ENCODE data around the gene NRAP.
A peak's percentile ranks its signal among the peaks of the same experiment; 100 is the strongest.

The NRAP gene

GRCh38 chr10:113620936-113621335 is 42.9 kb downstream of the NRAP start:
- ChIA-PET POLR2A (no interaction called here), CTCF (no interaction called here)
- TF ChIP-seq SUZ12 (IDR thresholded peaks at IDR 0.05) (no peak), CTBP1 (IDR thresholded peaks at IDR 0.05; ENCODE audit: borderline replicate concordance) (no peak), LEF1 (IDR thresholded peaks at IDR 0.05; ENCODE audit: borderline replicate concordance) (no peak), ARNT (IDR thresholded peaks at IDR 0.05) (no peak)
- no peak for DNase-seq (ENCODE audit: extremely low spot score)

- ChIA-PET POLR2A (interaction anchor here (1.0 kb wide), 1 partner anchor 13 kb away, joined by 3 read pairs; no protein-coding TSS in a partner anchor), CTCF (no interaction called here)
- TF ChIP-seq FOXA1 (IDR thresholded peaks at IDR 0.05) (no peak), FOXM1 (IDR thresholded peaks at IDR 0.05; ENCODE audit: borderline replicate concordance) (no peak), BHLHE40 (IDR thresholded peaks at IDR 0.05; ENCODE audit: borderline replicate concordance) (no peak), TARDBP (IDR thresholded peaks at IDR 0.05) (no peak), L3MBTL2 (conservative IDR thresholded peaks at IDR 0.05) (no peak), CTBP1 (IDR thresholded peaks at IDR 0.05; ENCODE audit: borderline replicate concordance) (no peak), PKNOX1 (IDR thresholded peaks at IDR 0.05) (no peak)
- DNase-seq (ENCODE audit: extremely low spot score), result no peak
Observed at GRCh38 chr10:113620511-113620910, 43.3 kb downstream of the NRAP start.

- POLR2A ChIA-PET, result no interaction called here
- TF ChIP-seq SUZ12 (IDR thresholded peaks at IDR 0.05) (no peak), ARNT (IDR thresholded peaks at IDR 0.05) (no peak), LEF1 (IDR thresholded peaks at IDR 0.05; ENCODE audit: borderline replicate concordance) (no peak), CTBP1 (IDR thresholded peaks at IDR 0.05; ENCODE audit: borderline replicate concordance) (no peak), NFRKB (IDR thresholded peaks at IDR 0.05) (no peak), HDGF (IDR thresholded peaks at IDR 0.05; ENCODE audit: borderline replicate concordance) (no peak), TARDBP (IDR thresholded peaks at IDR 0.05) (no peak), FOXM1 (IDR thresholded peaks at IDR 0.05; ENCODE audit: borderline replicate concordance) (no peak), BHLHE40 (IDR thresholded peaks at IDR 0.05; ENCODE audit: borderline replicate concordance) (no peak), FOXK2 (IDR thresholded peaks at IDR 0.05) (no peak), PKNOX1 (IDR thresholded peaks at IDR 0.05) (no peak), SP1 (IDR thresholded peaks at IDR 0.05) (no peak), L3MBTL2 (conservative IDR thresholded peaks at IDR 0.05) (no peak), ZNF384 (IDR thresholded peaks at IDR 0.05) (no peak), FOXA1 (IDR thresholded peaks at IDR 0.05) (no peak), ELF4 (IDR thresholded peaks at IDR 0.05) (no peak)
- CTCF ChIA-PET, result no interaction called here
- no peak for DNase-seq (ENCODE audit: extremely low spot score)
Observed at GRCh38 chr10:113619401-113619800, 44.4 kb downstream of the NRAP start.

- TF ChIP-seq NFRKB (IDR thresholded peaks at IDR 0.05) (no peak), ZNF384 (IDR thresholded peaks at IDR 0.05) (no peak), CTBP1 (IDR thresholded peaks at IDR 0.05; ENCODE audit: borderline replicate concordance) (no peak), TARDBP (IDR thresholded peaks at IDR 0.05) (no peak), SUZ12 (IDR thresholded peaks at IDR 0.05) (no peak), FOXA1 (IDR thresholded peaks at IDR 0.05) (no peak), HDGF (IDR thresholded peaks at IDR 0.05; ENCODE audit: borderline replicate concordance) (no peak)
- ChIA-PET CTCF (no interaction called here), POLR2A (no interaction called here)
- no peak for DNase-seq (ENCODE audit: extremely low spot score)
Observed at GRCh38 chr10:113618338-113618737, 45.5 kb downstream of the NRAP start.

- ChIA-PET POLR2A (no interaction called here), CTCF (interaction anchor here (0.9 to 2.7 kb wide), 4 partner anchors 9 to 35 kb away, joined by 3 to 10 read pairs (median 4); no protein-coding TSS in a partner anchor)
- TF ChIP-seq HDGF (IDR thresholded peaks at IDR 0.05; ENCODE audit: borderline replicate concordance) (no peak), FOXA1 (IDR thresholded peaks at IDR 0.05) (no peak), ZNF384 (IDR thresholded peaks at IDR 0.05) (no peak), SUZ12 (IDR thresholded peaks at IDR 0.05) (no peak), FOXM1 (IDR thresholded peaks at IDR 0.05; ENCODE audit: borderline replicate concordance) (no peak), LEF1 (IDR thresholded peaks at IDR 0.05; ENCODE audit: borderline replicate concordance) (no peak), ARNT (IDR thresholded peaks at IDR 0.05) (no peak), NFRKB (IDR thresholded peaks at IDR 0.05) (no peak)
- DNase-seq (ENCODE audit: extremely low spot score), result no peak
Observed at GRCh38 chr10:113617086-113617485, 46.8 kb downstream of the NRAP start.

GRCh38 chr10:113616244-113617074 is 47.4 kb downstream of the NRAP start:
- POLR2A ChIA-PET, result no interaction called here
- DNase-seq (ENCODE audit: extremely low spot score), result peak; percentile 46
- CTCF ChIA-PET, result interaction anchor here (0.6 to 2.7 kb wide), 6 partner anchors 10 to 85 kb away, joined by 3 to 10 read pairs (median 3); no protein-coding TSS in a partner anchor
- TF ChIP-seq FOXM1 (IDR thresholded peaks at IDR 0.05; ENCODE audit: borderline replicate concordance), result no peak
- no peak for TF ChIP-seq SUZ12 (IDR thresholded peaks at IDR 0.05)
- no peak for TF ChIP-seq PKNOX1 (IDR thresholded peaks at IDR 0.05)
- no peak for TF ChIP-seq ARNT (IDR thresholded peaks at IDR 0.05)
- TF ChIP-seq ELF4 (IDR thresholded peaks at IDR 0.05), result no peak
- no peak for TF ChIP-seq FOXK2 (IDR thresholded peaks at IDR 0.05)
- TF ChIP-seq CTBP1 (IDR thresholded peaks at IDR 0.05; ENCODE audit: borderline replicate concordance), result no peak
- no peak for TF ChIP-seq SP1 (IDR thresholded peaks at IDR 0.05)
- no peak for TF ChIP-seq LEF1 (IDR thresholded peaks at IDR 0.05; ENCODE audit: borderline replicate concordance)
- TF ChIP-seq TARDBP (IDR thresholded peaks at IDR 0.05), result no peak
- no peak for TF ChIP-seq L3MBTL2 (conservative IDR thresholded peaks at IDR 0.05)
- TF ChIP-seq ZNF384 (IDR thresholded peaks at IDR 0.05), result no peak
- no peak for TF ChIP-seq FOXA1 (IDR thresholded peaks at IDR 0.05)
